Measurements from ENCODE around the gene RPLP2. TPM values are rescaled to one million over a fixed set of nuclear protein-coding genes. Genes with fewer than 3 reads are reported as not detected.

RPLP2 gene
- total RNA-seq, 1 donor from 2014 or later: 1,651 TPM

DNA sequence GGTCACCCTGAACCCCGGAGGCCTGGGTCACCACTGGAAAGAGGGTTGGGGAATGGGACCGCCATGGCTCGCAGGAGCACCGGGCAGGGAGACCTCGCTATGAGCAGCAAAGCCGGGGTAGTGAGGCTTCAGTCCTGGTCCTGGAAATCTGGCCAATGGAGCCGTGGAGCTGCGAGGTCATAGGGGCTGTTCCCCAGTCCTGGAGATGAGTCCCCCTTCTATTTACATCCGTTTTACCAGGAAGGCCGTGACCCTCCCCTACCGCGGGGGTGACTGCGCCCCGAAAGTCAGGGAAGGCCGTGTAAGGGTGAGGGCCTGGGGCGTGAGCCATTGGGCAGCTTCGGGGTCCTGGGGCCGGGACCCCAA is 5.2 kb upstream of the RPLP2 start:
- Mint-ChIP-seq H3K27ac (peak overlapping the region; percentile 64), H3K27me3 (ENCODE audit: low read depth) (no peaks in the 10 kb centered on the region), H3K9me3 (no peaks in the 10 kb centered on the region), H3K36me3 (no peaks in the 10 kb centered on the region), H3K4me3 (peak overlapping the region; percentile 76), H3K4me1 (peaks cover 21% of the 10 kb centered on the region)
- DNase-seq (ENCODE audit: low spot score in 2 of 2, unreplicated experiment in 2 of 2): no peak
- TF ChIP-seq, protein P1, sequence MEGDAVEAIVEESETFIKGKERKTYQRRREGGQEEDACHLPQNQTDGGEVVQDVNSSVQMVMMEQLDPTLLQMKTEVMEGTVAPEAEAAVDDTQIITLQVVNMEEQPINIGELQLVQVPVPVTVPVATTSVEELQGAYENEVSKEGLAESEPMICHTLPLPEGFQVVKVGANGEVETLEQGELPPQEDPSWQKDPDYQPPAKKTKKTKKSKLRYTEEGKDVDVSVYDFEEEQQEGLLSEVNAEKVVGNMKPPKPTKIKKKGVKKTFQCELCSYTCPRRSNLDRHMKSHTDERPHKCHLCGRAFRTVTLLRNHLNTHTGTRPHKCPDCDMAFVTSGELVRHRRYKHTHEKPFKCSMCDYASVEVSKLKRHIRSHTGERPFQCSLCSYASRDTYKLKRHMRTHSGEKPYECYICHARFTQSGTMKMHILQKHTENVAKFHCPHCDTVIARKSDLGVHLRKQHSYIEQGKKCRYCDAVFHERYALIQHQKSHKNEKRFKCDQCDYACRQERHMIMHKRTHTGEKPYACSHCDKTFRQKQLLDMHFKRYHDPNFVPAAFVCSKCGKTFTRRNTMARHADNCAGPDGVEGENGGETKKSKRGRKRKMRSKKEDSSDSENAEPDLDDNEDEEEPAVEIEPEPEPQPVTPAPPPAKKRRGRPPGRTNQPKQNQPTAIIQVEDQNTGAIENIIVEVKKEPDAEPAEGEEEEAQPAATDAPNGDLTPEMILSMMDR (IDR thresholded peaks at IDR 0.05; ENCODE audit: unreplicated experiment): no peak

GRCh38 chr11:808427-809286 is 1.1 kb upstream of the RPLP2 start:
- H3K9me3 Mint-ChIP-seq: no peaks in the 10 kb centered on the region
- H3K27me3 Mint-ChIP-seq (ENCODE audit: low read depth): no peaks in the 10 kb centered on the region
- H3K4me3 Mint-ChIP-seq: peak overlapping the region; percentile 87
- peaks cover 35% of the 10 kb centered on the region for H3K4me1 Mint-ChIP-seq
- peaks cover 3% of the 10 kb centered on the region for H3K36me3 Mint-ChIP-seq
- H3K27ac Mint-ChIP-seq: peak overlapping the region; percentile 98
- TF ChIP-seq, protein P1 (IDR thresholded peaks at IDR 0.05; ENCODE audit: unreplicated experiment): no peak
- DNase-seq (ENCODE audit: low spot score in 2 of 2, unreplicated experiment in 2 of 2): no peak

- H3K27me3 Mint-ChIP-seq (ENCODE audit: low read depth): no peaks in the 10 kb centered on the region
- peaks cover 5% of the 10 kb centered on the region for H3K36me3 Mint-ChIP-seq
- peak overlapping the region; percentile 87 for H3K4me3 Mint-ChIP-seq
- DNase-seq (ENCODE audit: low spot score in 2 of 2, unreplicated experiment in 2 of 2): no peak
- H3K9me3 Mint-ChIP-seq: no peaks in the 10 kb centered on the region
- peaks cover 25% of the 10 kb centered on the region for H3K4me1 Mint-ChIP-seq
- H3K27ac Mint-ChIP-seq: peak overlapping the region; percentile 80
- TF ChIP-seq, protein P1 (IDR thresholded peaks at IDR 0.05; ENCODE audit: unreplicated experiment): no peak
These were observed 337 bp downstream of the RPLP2 start for GRCh38 chr11:810040-810567.

DNA sequence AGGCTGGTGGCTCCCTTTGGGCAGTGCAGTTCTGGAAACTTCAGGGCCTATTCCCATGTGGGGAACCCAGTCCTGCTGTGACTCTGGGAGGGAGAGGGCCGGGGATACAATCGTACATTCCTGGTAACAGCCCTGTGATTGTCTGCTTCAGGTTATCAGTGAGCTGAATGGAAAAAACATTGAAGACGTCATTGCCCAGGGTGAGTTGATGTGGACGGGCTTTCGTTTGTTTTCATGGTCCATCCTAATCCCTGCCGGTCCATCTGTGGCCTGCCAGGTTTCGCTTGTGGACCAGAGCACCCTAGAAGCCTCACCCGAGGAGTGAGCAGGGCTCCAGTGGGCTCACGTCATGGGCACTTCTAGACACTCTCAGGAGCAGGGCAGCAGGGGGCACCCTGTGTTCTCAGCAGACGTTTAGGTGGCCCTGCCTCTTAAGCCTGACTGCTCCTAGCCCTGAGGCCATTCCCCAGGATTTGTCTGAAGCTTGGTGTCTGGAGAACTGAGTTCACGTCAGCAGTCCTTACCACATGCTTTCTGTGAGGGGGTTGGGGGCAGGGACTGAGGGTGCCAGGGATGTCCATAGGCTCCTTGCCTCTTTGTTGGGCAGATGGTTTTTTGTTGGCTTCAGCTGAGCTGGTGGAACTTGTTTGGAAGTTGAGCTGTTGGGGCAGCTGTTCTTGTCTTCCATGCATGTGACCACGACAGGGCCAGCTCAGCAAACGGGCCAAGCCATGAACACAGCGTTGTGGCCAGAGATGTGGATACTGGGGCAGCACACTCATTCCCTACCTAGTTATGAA is 1.9 kb downstream of the RPLP2 start:
- no peaks in the 10 kb centered on the region for H3K27me3 Mint-ChIP-seq (ENCODE audit: low read depth)
- TF ChIP-seq, protein P1 (IDR thresholded peaks at IDR 0.05; ENCODE audit: unreplicated experiment): no peak
- H3K4me3 Mint-ChIP-seq: peak overlapping the region; percentile 87
- H3K9me3 Mint-ChIP-seq: no peaks in the 10 kb centered on the region
- no peak for DNase-seq (ENCODE audit: low spot score in 2 of 2, unreplicated experiment in 2 of 2)
- peaks cover 25% of the 10 kb centered on the region for H3K4me1 Mint-ChIP-seq
- H3K36me3 Mint-ChIP-seq: peaks cover 5% of the 10 kb centered on the region
- H3K27ac Mint-ChIP-seq: peak overlapping the region; percentile 80

DNA sequence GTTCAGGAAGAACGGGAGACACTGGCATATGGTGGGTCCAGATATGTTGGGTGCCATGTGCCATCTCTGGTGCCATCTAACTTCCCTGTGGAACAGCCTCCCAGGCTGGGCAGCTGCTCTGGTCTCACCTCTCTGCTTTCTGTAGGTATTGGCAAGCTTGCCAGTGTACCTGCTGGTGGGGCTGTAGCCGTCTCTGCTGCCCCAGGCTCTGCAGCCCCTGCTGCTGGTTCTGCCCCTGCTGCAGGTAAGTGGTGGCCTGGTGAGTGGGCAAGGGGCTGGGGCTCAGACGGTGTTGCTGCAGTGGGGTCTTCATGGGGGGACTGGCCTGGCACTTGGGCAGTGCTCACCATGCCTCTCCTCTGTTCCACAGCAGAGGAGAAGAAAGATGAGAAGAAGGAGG is 2.6 kb downstream of the RPLP2 start:
- Mint-ChIP-seq H3K27me3 (ENCODE audit: low read depth) (no peaks in the 10 kb centered on the region), H3K9me3 (no peaks in the 10 kb centered on the region), H3K36me3 (peaks cover 5% of the 10 kb centered on the region), H3K4me1 (peaks cover 25% of the 10 kb centered on the region), H3K4me3 (peak overlapping the region; percentile 20), H3K27ac (no peak overlapping the region)
- TF ChIP-seq, protein P1 (IDR thresholded peaks at IDR 0.05; ENCODE audit: unreplicated experiment): no peak
- DNase-seq (ENCODE audit: low spot score in 2 of 2, unreplicated experiment in 2 of 2): no peak
